A549 (cell line): ENCODE measurements around the gene MEF2B. TPM values are rescaled to one million over a fixed set of nuclear protein-coding genes. Genes with fewer than 3 reads are reported as not detected.

ENCODE experiments used
- ATAC-seq, 2 experiments: fragments of 200-7000 bp in 1 of 2; fragments of >200 bp in 1 of 2; cut with Nextera tagmentation in 1 of 2; cut with Tn5 transposase in 1 of 2; 3 replicates each; pipeline versions ENCODE4 v1.8.0 to v1.9.1; 2018 to 2020; ENCODE audit warnings: mild to moderate bottlenecking in 1 of 2, moderate library complexity in 1 of 2
- CTCF ChIA-PET: fragments of 300-600 bp; sonication (Branson Sonifier 250); formaldehyde crosslinking; extraction: SDS; loops from one replicate; lab custom pipeline; 2021; ENCODE audit warnings: antibody characterized with exemption, inconsistent platforms; lab: Yijun Ruan, JAX
- POLR2A ChIA-PET: fragments of 350-600 bp; formaldehyde crosslinking; extraction: SDS; loops from one replicate; lab custom pipeline; 2021; ENCODE audit warnings: antibody characterized with exemption, inconsistent platforms; lab: Yijun Ruan, JAX
- DNase-seq, 2 experiments: peaks; one replicate each; pipeline versions ENCODE4 v3.0.0 to v3.0.0-alpha.2; 2011 to 2016; ENCODE audit warnings: low read depth in 1 of 2, low spot score in 1 of 2
- FAIRE-seq: peaks from 2 replicates; lab custom pipeline; 2011; peaks lifted over from hg19 to GRCh38; lab: Jason Lieb, UNC
- H3K27ac ChIP-seq, 2 experiments: fragments of >200 bp; sonication (Bioruptor Twin); formaldehyde crosslinking; 3 replicates each; pipeline ENCODE4 v1.5.1; 2016 to 2017
- H3K4me1 ChIP-seq: fragments of >200 bp; sonication (Bioruptor Twin); formaldehyde crosslinking; 3 replicates; pipeline ENCODE4 v1.6.1; 2016
- H3K4me2 ChIP-seq: fragments of >200 bp; sonication (Bioruptor Twin); formaldehyde crosslinking; 3 replicates; pipeline ENCODE4 v1.6.1; 2016
- H3K4me3 ChIP-seq: fragments of >200 bp; sonication (Bioruptor Twin); formaldehyde crosslinking; 3 replicates; pipeline ENCODE4 v1.5.1; 2016
- H3K9me3 ChIP-seq: fragments of >200 bp; sonication (Bioruptor Twin); formaldehyde crosslinking; 3 replicates; pipeline ENCODE4 v1.6.1; 2016
- CBX8 ChIP-seq: fragments of 200-600 bp; sonication (generic); IDR thresholded peaks from 2 replicates; pipeline ENCODE4 v1.6.1; 2016
- CHD2 ChIP-seq: fragments of 150-350 bp; IDR thresholded peaks from 2 replicates; pipeline ENCODE4 v1.6.1; 2014; ENCODE audit warnings: low read length; ENCODE audit not compliant: partially characterized antibody
- FOXS1 ChIP-seq: fragments of 250-450 bp; sonication (Bioruptor Pico); IDR thresholded peaks from 2 replicates; pipeline ENCODE4 v1.5.0; 2020; ENCODE audit warnings: mild to moderate bottlenecking, moderate library complexity
- HDAC2 ChIP-seq: fragments of 200-600 bp; sonication (generic); IDR thresholded peaks from 2 replicates; pipeline ENCODE4 v1.6.1; 2016
- JUN ChIP-seq, 2 experiments: fragments of >200 bp; sonication (Bioruptor Twin); formaldehyde crosslinking; IDR thresholded peaks; 2 replicates in 1 of 2; 3 replicates in 1 of 2; pipeline ENCODE4 v1.6.1; 2016 to 2017
- JUNB ChIP-seq: fragments of >200 bp; sonication (Bioruptor Twin); formaldehyde crosslinking; IDR thresholded peaks from 2 replicates; pipeline ENCODE4 v1.6.1; 2016
- KDM1A ChIP-seq: fragments of 200-600 bp; sonication (generic); IDR thresholded peaks from 2 replicates; pipeline ENCODE4 v1.6.1; 2016; ENCODE audit warnings: low read depth, mild to moderate bottlenecking
- PHF8 ChIP-seq: fragments of 200-600 bp; sonication (generic); IDR thresholded peaks from 2 replicates; pipeline ENCODE4 v1.6.1; 2016; ENCODE audit warnings: low read depth, mild to moderate bottlenecking, antibody characterized with exemption, moderate library complexity, borderline replicate concordance
- POLR2A ChIP-seq: IDR thresholded peaks from 2 replicates; pipeline ENCODE4 v1.6.1; 2012; ENCODE audit warnings: mild to moderate bottlenecking, low read length
- SREBF2 ChIP-seq: fragments of 450-650 bp; IDR thresholded peaks from 2 replicates; pipeline ENCODE4 v1.6.1; 2014; ENCODE audit warnings: mild to moderate bottlenecking, moderate library complexity
- TP53 ChIP-seq: fragments of 250-450 bp; sonication (Bioruptor Pico); IDR thresholded peaks from 2 replicates; pipeline ENCODE4 v1.5.0; 2021; ENCODE audit warnings: mild to moderate bottlenecking, moderate library complexity
- ZFP36 ChIP-seq: fragments of 450-650 bp; IDR thresholded peaks from 2 replicates; pipeline ENCODE4 v1.6.1; 2014; ENCODE audit warnings: borderline replicate concordance; ENCODE audit not compliant: partially characterized antibody
- WGBS: methylation state at CpG from one replicate; pipeline ENCODE4 v1.1.6; 2017; ENCODE audit errors: missing lambda C conversion rate; 5-methylcytosine and 5-hydroxymethylcytosine counted together
- polyA plus RNA-seq, 4 experiments: library from polyadenylated mRNA; depleted of rRNA in 3 of 4; stranded (reverse); fragments of >200 nt; fragmentation: RNase III in 1 of 4; extraction: RNeasy Plus Mini Kit Qiagen cat#74134 plus additional on column Dnase treatment in 1 of 4; gene quantifications; 2 replicates in 3 of 4; 3 replicates in 1 of 4; pipeline ENCODE4 v1.2.3, GENCODE V29; 2011 to 2017
- TF ChIP-seq, protein P1 (sequence below): fragments of 250-450 bp; sonication (Bioruptor Pico); IDR thresholded peaks from 2 replicates; pipeline ENCODE4 v1.5.0; 2021; ENCODE audit warnings: mild to moderate bottlenecking, moderate library complexity, borderline replicate concordance
- TF ChIP-seq, protein P2 (sequence below): fragments of 200-600 bp; sonication (generic); IDR thresholded peaks from 2 replicates; pipeline ENCODE4 v1.6.1; 2016; ENCODE audit warnings: antibody characterized with exemption, mild to moderate bottlenecking, moderate library complexity
- TF ChIP-seq, protein P3 (sequence below): IDR thresholded peaks from 2 replicates; pipeline ENCODE4 v1.6.1; 2012; ENCODE audit warnings: low read depth, borderline replicate concordance
- TF ChIP-seq, protein P4 (sequence below): IDR thresholded peaks from 2 replicates; pipeline ENCODE4 v1.6.1; 2012
- TF ChIP-seq, protein P5 (sequence below): IDR thresholded peaks from 2 replicates; pipeline ENCODE4 v1.6.1; 2012

MEF2B gene
- polyA plus RNA-seq, 2 of the 4 experiments (the other 2 are of a cell fraction), result 0.10 to 0.13 TPM

DNA sequence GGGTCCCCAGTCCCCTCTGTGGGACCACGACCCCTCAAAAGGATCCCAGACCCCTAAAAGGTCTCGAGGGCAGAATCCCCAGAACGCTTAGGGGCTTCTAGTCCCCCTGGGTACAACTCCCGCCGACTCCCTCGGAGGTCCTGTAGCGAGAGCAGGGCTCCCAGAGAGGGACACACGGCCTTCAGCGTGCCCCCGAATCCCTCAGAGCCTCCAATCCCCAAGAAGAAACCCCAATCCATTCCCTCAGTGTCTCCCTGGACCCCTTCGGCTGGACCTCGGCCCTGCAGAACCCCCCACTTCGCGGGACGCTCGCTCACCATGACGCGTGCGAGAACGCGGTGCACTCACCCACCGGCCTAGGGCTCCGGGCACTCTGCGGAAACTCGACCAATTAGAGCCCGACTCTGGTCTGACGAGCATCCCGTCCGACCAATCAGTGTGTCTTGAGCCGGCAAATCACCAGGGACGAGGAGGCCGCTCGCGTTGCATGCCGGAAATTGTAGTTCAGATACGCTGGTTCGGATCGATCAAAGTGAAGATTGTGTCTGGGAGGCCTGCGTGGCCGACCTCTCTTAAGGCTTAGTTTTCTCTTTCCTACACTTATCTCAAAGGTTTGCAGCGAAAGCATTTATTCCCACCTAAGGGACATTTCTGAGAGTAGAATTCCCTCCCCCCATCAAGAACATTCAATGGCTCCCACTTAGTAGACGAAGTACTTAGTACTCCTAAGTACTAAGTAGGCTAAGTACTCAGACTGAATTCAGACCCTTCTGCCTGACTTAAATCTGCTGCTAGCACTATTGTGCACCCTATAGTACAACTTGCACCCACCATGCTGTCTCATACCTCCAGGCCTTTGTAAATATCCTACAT is 31.7 kb downstream of the MEF2B start, which contains the start of gene TMEM161A:
Gene TMEM161A, minus strand, starts transcription at position 370 of the 873 bp plus-strand sequence. Its CDS starts 50 bp downstream, at position 320.
- H3K27ac ChIP-seq, result peak within 1 kb of the TSS; percentile 87 to 96
- TF ChIP-seq HDAC2 (no peak), CHD2 (no peak), JUN (IDR thresholded peaks at IDR 0.05) (peak in 1 of 2 experiments; percentile 32; a peak in 1 of 5 replicates), POLR2A (peak; percentile 82), FOXS1 (CRISPR knock-in tag) (no peak), SREBF2 (no peak), JUNB (no peak), CBX8 (no peak), TP53 (CRISPR knock-in tag) (no peak), KDM1A (peak; percentile 74; the same call in 1 of the 2 replicates), ZFP36 (peak; percentile 52), PHF8 (peak; percentile 75; the same call in 1 of the 2 replicates)
- TF ChIP-seq, protein P1, sequence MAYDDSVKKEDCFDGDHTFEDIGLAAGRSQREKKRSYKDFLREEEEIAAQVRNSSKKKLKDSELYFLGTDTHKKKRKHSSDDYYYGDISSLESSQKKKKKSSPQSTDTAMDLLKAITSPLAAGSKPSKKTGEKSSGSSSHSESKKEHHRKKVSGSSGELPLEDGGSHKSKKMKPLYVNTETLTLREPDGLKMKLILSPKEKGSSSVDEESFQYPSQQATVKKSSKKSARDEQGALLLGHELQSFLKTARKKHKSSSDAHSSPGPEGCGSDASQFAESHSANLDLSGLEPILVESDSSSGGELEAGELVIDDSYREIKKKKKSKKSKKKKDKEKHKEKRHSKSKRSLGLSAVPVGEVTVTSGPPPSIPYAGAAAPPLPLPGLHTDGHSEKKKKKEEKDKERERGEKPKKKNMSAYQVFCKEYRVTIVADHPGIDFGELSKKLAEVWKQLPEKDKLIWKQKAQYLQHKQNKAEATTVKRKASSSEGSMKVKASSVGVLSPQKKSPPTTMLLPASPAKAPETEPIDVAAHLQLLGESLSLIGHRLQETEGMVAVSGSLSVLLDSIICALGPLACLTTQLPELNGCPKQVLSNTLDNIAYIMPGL (CRISPR knock-in tag), result no peak
- TF ChIP-seq, protein P2, sequence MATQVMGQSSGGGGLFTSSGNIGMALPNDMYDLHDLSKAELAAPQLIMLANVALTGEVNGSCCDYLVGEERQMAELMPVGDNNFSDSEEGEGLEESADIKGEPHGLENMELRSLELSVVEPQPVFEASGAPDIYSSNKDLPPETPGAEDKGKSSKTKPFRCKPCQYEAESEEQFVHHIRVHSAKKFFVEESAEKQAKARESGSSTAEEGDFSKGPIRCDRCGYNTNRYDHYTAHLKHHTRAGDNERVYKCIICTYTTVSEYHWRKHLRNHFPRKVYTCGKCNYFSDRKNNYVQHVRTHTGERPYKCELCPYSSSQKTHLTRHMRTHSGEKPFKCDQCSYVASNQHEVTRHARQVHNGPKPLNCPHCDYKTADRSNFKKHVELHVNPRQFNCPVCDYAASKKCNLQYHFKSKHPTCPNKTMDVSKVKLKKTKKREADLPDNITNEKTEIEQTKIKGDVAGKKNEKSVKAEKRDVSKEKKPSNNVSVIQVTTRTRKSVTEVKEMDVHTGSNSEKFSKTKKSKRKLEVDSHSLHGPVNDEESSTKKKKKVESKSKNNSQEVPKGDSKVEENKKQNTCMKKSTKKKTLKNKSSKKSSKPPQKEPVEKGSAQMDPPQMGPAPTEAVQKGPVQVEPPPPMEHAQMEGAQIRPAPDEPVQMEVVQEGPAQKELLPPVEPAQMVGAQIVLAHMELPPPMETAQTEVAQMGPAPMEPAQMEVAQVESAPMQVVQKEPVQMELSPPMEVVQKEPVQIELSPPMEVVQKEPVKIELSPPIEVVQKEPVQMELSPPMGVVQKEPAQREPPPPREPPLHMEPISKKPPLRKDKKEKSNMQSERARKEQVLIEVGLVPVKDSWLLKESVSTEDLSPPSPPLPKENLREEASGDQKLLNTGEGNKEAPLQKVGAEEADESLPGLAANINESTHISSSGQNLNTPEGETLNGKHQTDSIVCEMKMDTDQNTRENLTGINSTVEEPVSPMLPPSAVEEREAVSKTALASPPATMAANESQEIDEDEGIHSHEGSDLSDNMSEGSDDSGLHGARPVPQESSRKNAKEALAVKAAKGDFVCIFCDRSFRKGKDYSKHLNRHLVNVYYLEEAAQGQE, result no peak
- TF ChIP-seq, protein P3, sequence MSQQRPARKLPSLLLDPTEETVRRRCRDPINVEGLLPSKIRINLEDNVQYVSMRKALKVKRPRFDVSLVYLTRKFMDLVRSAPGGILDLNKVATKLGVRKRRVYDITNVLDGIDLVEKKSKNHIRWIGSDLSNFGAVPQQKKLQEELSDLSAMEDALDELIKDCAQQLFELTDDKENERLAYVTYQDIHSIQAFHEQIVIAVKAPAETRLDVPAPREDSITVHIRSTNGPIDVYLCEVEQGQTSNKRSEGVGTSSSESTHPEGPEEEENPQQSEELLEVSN, result peak; percentile 94
- TF ChIP-seq, protein P4, sequence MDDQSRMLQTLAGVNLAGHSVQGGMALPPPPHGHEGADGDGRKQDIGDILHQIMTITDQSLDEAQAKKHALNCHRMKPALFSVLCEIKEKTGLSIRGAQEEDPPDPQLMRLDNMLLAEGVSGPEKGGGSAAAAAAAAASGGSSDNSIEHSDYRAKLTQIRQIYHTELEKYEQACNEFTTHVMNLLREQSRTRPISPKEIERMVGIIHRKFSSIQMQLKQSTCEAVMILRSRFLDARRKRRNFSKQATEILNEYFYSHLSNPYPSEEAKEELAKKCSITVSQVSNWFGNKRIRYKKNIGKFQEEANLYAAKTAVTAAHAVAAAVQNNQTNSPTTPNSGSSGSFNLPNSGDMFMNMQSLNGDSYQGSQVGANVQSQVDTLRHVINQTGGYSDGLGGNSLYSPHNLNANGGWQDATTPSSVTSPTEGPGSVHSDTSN, result peak; percentile 96
- TF ChIP-seq, protein P5, sequence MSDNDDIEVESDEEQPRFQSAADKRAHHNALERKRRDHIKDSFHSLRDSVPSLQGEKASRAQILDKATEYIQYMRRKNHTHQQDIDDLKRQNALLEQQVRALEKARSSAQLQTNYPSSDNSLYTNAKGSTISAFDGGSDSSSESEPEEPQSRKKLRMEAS, result peak; percentile 90
- peak; percentile 99 to 100 for ATAC-seq
- ChIA-PET POLR2A (no interaction called here), CTCF (interaction anchor here (0.7 to 1.4 kb wide), 6 partner anchors 10 to 1627 kb away, joined by 3 to 4 read pairs (median 3); partner anchors contain the start of gene PGLS)
- H3K4me3 ChIP-seq, result peak within 1 kb of the TSS; percentile 67
- no peak for FAIRE-seq
- peak; percentile 97 to 98 for DNase-seq
- H3K9me3 ChIP-seq, result no peaks in the 10 kb centered on the region
- 0 out of 3 replicates have a peak, but pooled peaks cover 7% of the 10 kb centered on the region for H3K4me1 ChIP-seq
- WGBS, result 6% methylated on average over 15 of the region's 42 CpGs
- peak within 1 kb of the TSS; percentile 93 for H3K4me2 ChIP-seq
